GM18508 (cell line): ENCODE measurements around the gene MAML3.

ENCODE experiments used
- ATAC-seq: cut with Tn5 transposase; IDR thresholded peaks from one replicate; pipeline ENCODE4 v1.9.1; 2021; ENCODE audit warnings: moderate number of reproducible peaks; ENCODE audit not compliant: insufficient read depth, unreplicated experiment

Gene MAML3

GRCh38 chr4:140106289-140106844, 47.6 kb downstream of the MAML3 start:
- no peak for ATAC-seq

GRCh38 chr4:140105436-140105835, 48.5 kb downstream of the MAML3 start:
- ATAC-seq = no peak

GRCh38 chr4:140103676-140104075, 50.3 kb downstream of the MAML3 start:
- peak; percentile 95 for ATAC-seq

- ATAC-seq = no peak
Observed at GRCh38 chr4:140102421-140102820, 51.6 kb downstream of the MAML3 start.

GRCh38 chr4:140100771-140101170, 53.2 kb downstream of the MAML3 start:
- ATAC-seq = no peak

- ATAC-seq = no peak
Observed at GRCh38 chr4:140099983-140100382, 54.0 kb downstream of the MAML3 start.

GRCh38 chr4:140098455-140099160, 55.4 kb downstream of the MAML3 start:
- no peak for ATAC-seq

- no peak for ATAC-seq
Observed at GRCh38 chr4:140097572-140097971, 56.4 kb downstream of the MAML3 start.

GRCh38 chr4:140096921-140097320, 57.1 kb downstream of the MAML3 start:
- ATAC-seq = no peak

GRCh38 chr4:140096483-140096861, 57.5 kb downstream of the MAML3 start:
- no peak for ATAC-seq

- peak; percentile 59 for ATAC-seq
Observed at GRCh38 chr4:140095694-140096482, 58.1 kb downstream of the MAML3 start.

GRCh38 chr4:140094438-140095420, 59.3 kb downstream of the MAML3 start:
- no peak for ATAC-seq

- ATAC-seq = no peak
Observed at GRCh38 chr4:140092094-140092851, 61.7 kb downstream of the MAML3 start.

GRCh38 chr4:140091305-140091704, 62.7 kb downstream of the MAML3 start:
- ATAC-seq = no peak

GRCh38 chr4:140090215-140090731, 63.7 kb downstream of the MAML3 start:
- ATAC-seq = no peak

GRCh38 chr4:140089216-140089615, 64.8 kb downstream of the MAML3 start:
- no peak for ATAC-seq

- ATAC-seq = no peak
Observed at GRCh38 chr4:140088323-140088967, 65.5 kb downstream of the MAML3 start.

- no peak for ATAC-seq
Observed at GRCh38 chr4:140085881-140086280, 68.1 kb downstream of the MAML3 start.

- no peak for ATAC-seq
Observed at GRCh38 chr4:140085062-140085622, 68.8 kb downstream of the MAML3 start.
